Astrocyte of the spinal cord (primary cell): ENCODE results near the gene COPS7A.

Experiments
- DNase-seq: peaks from one replicate; pipeline ENCODE4 v3.0.0; 2011; ENCODE audit warnings: low read depth, low spot score
- H3K4me3 ChIP-seq: 2 replicates; pipeline ENCODE4 v1.5.1; 2011; ENCODE audit warnings: low read depth, mild to moderate bottlenecking, low read length, moderate library complexity
- CTCF ChIP-seq: IDR thresholded peaks from 2 replicates; pipeline ENCODE4 v1.5.1; 2012; ENCODE audit warnings: low read depth, mild to moderate bottlenecking, low read length, inconsistent platforms
- in situ Hi-C: cut with HindIII; loops from 2 replicates; pipeline ENCODE4 v1.10.0; 2017; ENCODE audit warnings: low sequenced_read_pairs

COPS7A gene

GRCh38 chr12:6697584-6698351 is 26.1 kb upstream of the COPS7A start:
- H3K4me3 ChIP-seq, result no peak overlapping the region
- peak; percentile 45 for DNase-seq
- in situ Hi-C loops, result no loop called here
- TF ChIP-seq CTCF, result peak; percentile 74

GRCh38 chr12:6698352-6699046 is 25.3 kb upstream of the COPS7A start:
- H3K4me3 ChIP-seq, result no peak overlapping the region
- no peak for TF ChIP-seq CTCF
- in situ Hi-C loops, result no loop called here
- DNase-seq, result no peak

GRCh38 chr12:6699259-6699988 is 24.4 kb upstream of the COPS7A start:
- no peak for TF ChIP-seq CTCF
- in situ Hi-C loops, result no loop called here
- no peak for DNase-seq
- H3K4me3 ChIP-seq, result peak overlapping the region; percentile 42

- H3K4me3 ChIP-seq, result peak overlapping the region; percentile 42
- no peak for DNase-seq
- no peak for TF ChIP-seq CTCF
- in situ Hi-C loops, result no loop called here
These were observed 23.7 kb upstream of the COPS7A start for GRCh38 chr12:6699989-6700645.

GRCh38 chr12:6700646-6701051 is 23.2 kb upstream of the COPS7A start, which contains the start of gene PIANP:
PIANP (minus strand) TSS chr12:6700815; CDS start chr12:6698061, 2,754 bp downstream.
- TF ChIP-seq CTCF, result no peak
- in situ Hi-C loops, result no loop called here
- peak within 1 kb of the TSS; percentile 42 for H3K4me3 ChIP-seq
- no peak for DNase-seq
